DOHH2 (cell line): ENCODE data around the gene LCP2.

ENCODE experiments used
- H3F3A ChIP-seq: fragments of 200-600 bp; sonication (generic), shearing (Covaris generic); 2 replicates; pipeline ENCODE4 v1.6.0; 2016; ENCODE audit warnings: antibody characterized with exemption, mild to moderate bottlenecking; ENCODE audit not compliant: control insufficient read depth, insufficient read depth
- H3K27ac ChIP-seq: fragments of 200-600 bp; sonication (generic); 2 replicates; pipeline ENCODE4 v1.5.1; 2014; ENCODE audit warnings: low read depth, mild to moderate bottlenecking, low read length, moderate library complexity
- H3K27me3 ChIP-seq: fragments of 200-600 bp; sonication (generic); 2 replicates; pipeline ENCODE4 v1.6.1; 2014; ENCODE audit warnings: mild to moderate bottlenecking, low read length, mixed read lengths; ENCODE audit not compliant: control insufficient read depth
- H3K36me3 ChIP-seq: fragments of 200-600 bp; sonication (generic); 2 replicates; pipeline ENCODE4 v1.6.1; 2014; ENCODE audit warnings: mild to moderate bottlenecking, low read length, moderate library complexity, mixed read lengths; ENCODE audit not compliant: control insufficient read depth
- H3K4me1 ChIP-seq: fragments of 200-600 bp; sonication (generic); 2 replicates; pipeline ENCODE4 v1.6.1; 2014; ENCODE audit warnings: mild to moderate bottlenecking, low read length, mixed read lengths; ENCODE audit not compliant: control insufficient read depth
- H3K4me2 ChIP-seq: fragments of 200-600 bp; sonication (generic); 2 replicates; pipeline ENCODE4 v1.6.0; 2014; ENCODE audit warnings: mild to moderate bottlenecking, low read length, moderate library complexity
- H3K4me3 ChIP-seq: fragments of 200-600 bp; sonication (generic); 2 replicates; pipeline ENCODE4 v1.5.1; 2014; ENCODE audit warnings: mild to moderate bottlenecking, low read length, mixed read lengths
- H3K79me2 ChIP-seq: fragments of 200-600 bp; sonication (generic); 2 replicates; pipeline ENCODE4 v1.6.1; 2014; ENCODE audit warnings: mild to moderate bottlenecking, low read length, mixed read lengths; ENCODE audit not compliant: control insufficient read depth
- H3K9me2 ChIP-seq: fragments of 200-600 bp; sonication (generic); replicated peaks from 2 replicates; pipeline ENCODE4 v1.6.1; 2014; ENCODE audit warnings: mild to moderate bottlenecking, low read length, mixed read lengths; ENCODE audit not compliant: control insufficient read depth
- H3K9me3 ChIP-seq: fragments of 200-600 bp; sonication (generic); 2 replicates; pipeline ENCODE4 v1.6.1; 2014; ENCODE audit warnings: antibody characterized with exemption, low read length, mixed read lengths; ENCODE audit not compliant: control insufficient read depth, insufficient read depth
- H4K20me1 ChIP-seq: fragments of 200-600 bp; sonication (generic); 2 replicates; pipeline ENCODE4 v1.6.0; 2014; ENCODE audit warnings: low read depth, mild to moderate bottlenecking, antibody characterized with exemption, low read length, moderate library complexity; ENCODE audit not compliant: control insufficient read depth, insufficient read depth
- EZH2phosphoT487 ChIP-seq: fragments of 200-600 bp; sonication (generic); IDR thresholded peaks from 2 replicates; pipeline ENCODE4 v1.6.1; 2017; ENCODE audit warnings: borderline replicate concordance, mild to moderate bottlenecking, antibody characterized with exemption, low read length, moderate library complexity, mixed read lengths
- TF ChIP-seq, protein P1 (sequence below): fragments of 200-600 bp; sonication (generic); IDR thresholded peaks from one replicate; pipeline ENCODE4 v1.5.1; 2014; ENCODE audit warnings: antibody characterized with exemption, mild to moderate bottlenecking, low read depth, low read length; ENCODE audit not compliant: poor library complexity, severe bottlenecking

LCP2 gene

GRCh38 chr5:170319301-170319700, 21.7 kb upstream of the LCP2 start:
- no peaks in the 10 kb centered on the region for H3K4me1 ChIP-seq
- H3K9me3 ChIP-seq, result no peaks in the 10 kb centered on the region
- no peak overlapping the region for H3K4me3 ChIP-seq
- no peak overlapping the region for H3K27ac ChIP-seq
- TF ChIP-seq EZH2phosphoT487, result no peak
- TF ChIP-seq, protein P1, sequence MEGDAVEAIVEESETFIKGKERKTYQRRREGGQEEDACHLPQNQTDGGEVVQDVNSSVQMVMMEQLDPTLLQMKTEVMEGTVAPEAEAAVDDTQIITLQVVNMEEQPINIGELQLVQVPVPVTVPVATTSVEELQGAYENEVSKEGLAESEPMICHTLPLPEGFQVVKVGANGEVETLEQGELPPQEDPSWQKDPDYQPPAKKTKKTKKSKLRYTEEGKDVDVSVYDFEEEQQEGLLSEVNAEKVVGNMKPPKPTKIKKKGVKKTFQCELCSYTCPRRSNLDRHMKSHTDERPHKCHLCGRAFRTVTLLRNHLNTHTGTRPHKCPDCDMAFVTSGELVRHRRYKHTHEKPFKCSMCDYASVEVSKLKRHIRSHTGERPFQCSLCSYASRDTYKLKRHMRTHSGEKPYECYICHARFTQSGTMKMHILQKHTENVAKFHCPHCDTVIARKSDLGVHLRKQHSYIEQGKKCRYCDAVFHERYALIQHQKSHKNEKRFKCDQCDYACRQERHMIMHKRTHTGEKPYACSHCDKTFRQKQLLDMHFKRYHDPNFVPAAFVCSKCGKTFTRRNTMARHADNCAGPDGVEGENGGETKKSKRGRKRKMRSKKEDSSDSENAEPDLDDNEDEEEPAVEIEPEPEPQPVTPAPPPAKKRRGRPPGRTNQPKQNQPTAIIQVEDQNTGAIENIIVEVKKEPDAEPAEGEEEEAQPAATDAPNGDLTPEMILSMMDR, result no peak
- no peaks in the 10 kb centered on the region for H3K79me2 ChIP-seq
- H3K36me3 ChIP-seq, result no peaks in the 10 kb centered on the region
- H3K27me3 ChIP-seq, result peaks cover 13% of the 10 kb centered on the region
- H3F3A ChIP-seq, result no peaks in the 10 kb centered on the region
- no peaks in the 10 kb centered on the region; the same call in 1 of the 2 replicates for H3K9me2 ChIP-seq
- no peaks in the 10 kb centered on the region for H4K20me1 ChIP-seq
- H3K4me2 ChIP-seq, result no peak overlapping the region

DNA sequence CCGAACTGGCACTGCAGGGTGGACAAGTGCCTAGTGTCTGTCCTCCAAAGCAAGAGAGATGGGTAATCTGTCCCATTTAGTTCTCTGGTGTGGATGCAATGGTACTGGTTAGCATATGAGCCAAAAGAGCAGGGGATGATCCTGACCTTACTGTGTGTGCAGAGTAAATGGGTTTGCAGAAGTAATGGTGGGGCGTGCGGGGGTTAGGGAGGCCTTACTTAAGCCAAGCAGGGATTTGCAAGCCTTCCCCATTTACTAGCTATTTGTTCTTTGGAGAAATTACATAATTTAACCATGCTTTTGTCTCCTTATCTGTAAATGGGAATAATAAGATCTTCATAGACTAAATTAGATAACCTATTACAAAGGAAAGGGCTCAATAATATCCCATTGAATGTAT, 19.9 kb upstream of the LCP2 start:
- TF ChIP-seq EZH2phosphoT487, result no peak
- TF ChIP-seq, protein P1, result no peak
- H3K9me2 ChIP-seq, result no peaks in the 10 kb centered on the region
- H3K79me2 ChIP-seq, result no peaks in the 10 kb centered on the region
- H3K4me3 ChIP-seq, result no peak overlapping the region
- H3K36me3 ChIP-seq, result no peaks in the 10 kb centered on the region
- H3K9me3 ChIP-seq, result no peaks in the 10 kb centered on the region
- no peak overlapping the region for H3K27ac ChIP-seq
- H4K20me1 ChIP-seq, result no peaks in the 10 kb centered on the region
- no peak overlapping the region for H3K4me2 ChIP-seq
- H3K4me1 ChIP-seq, result no peaks in the 10 kb centered on the region
- peaks cover 16% of the 10 kb centered on the region for H3K27me3 ChIP-seq
- no peaks in the 10 kb centered on the region for H3F3A ChIP-seq

DNA sequence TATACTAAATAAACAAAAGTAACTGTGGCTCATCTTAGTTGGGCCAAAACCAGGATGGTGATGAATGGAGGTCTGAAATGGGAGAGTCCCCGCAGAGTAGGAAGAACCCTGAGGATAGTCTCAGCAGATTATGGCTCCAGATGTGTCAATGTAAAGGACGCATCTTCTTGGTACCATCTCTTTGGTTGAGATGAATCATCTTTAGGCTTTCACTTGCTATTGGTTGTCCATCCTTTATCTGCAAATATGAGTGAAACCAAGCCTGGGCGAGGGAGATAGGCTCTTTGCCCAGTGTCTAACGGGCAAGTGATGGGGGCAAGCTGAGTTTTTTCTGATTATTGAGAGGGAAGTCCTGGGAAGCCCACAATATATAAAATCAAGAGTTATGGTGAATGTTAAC, 19.4 kb upstream of the LCP2 start:
- H3F3A ChIP-seq, result no peaks in the 10 kb centered on the region
- H4K20me1 ChIP-seq, result no peaks in the 10 kb centered on the region
- no peak for TF ChIP-seq EZH2phosphoT487
- TF ChIP-seq, protein P1, result no peak
- peaks cover 15% of the 10 kb centered on the region for H3K27me3 ChIP-seq
- no peaks in the 10 kb centered on the region for H3K9me2 ChIP-seq
- H3K79me2 ChIP-seq, result no peaks in the 10 kb centered on the region
- no peak overlapping the region for H3K27ac ChIP-seq
- no peaks in the 10 kb centered on the region for H3K9me3 ChIP-seq
- no peaks in the 10 kb centered on the region for H3K4me1 ChIP-seq
- H3K4me2 ChIP-seq, result no peak overlapping the region
- no peaks in the 10 kb centered on the region for H3K36me3 ChIP-seq
- H3K4me3 ChIP-seq, result no peak overlapping the region

DNA sequence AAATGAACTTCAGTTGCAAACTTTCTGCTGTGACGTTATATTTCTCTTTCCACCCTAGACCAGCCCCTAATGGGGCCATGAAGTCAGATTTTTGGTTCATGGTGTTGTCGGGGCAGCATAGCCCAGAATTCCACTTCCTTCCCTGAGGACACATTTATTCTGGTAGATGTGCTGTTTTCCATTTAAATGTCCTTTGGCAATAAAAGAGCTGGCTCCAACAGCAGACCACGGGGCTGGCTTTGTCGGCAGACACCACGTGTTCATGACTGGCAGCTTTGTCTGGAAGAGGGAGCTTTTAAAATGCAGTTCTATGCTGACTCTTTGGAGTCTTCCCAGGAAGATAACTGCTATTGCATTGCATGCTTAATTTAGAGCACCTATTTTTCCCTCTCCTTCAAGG, 17.6 kb upstream of the LCP2 start:
- Histone ChIP-seq H4K20me1 (no peaks in the 10 kb centered on the region), H3K79me2 (no peaks in the 10 kb centered on the region), H3K27ac (no peak overlapping the region), H3K4me2 (no peak overlapping the region), H3K36me3 (no peaks in the 10 kb centered on the region), H3K9me3 (no peaks in the 10 kb centered on the region), H3K4me3 (no peak overlapping the region), H3K4me1 (no peaks in the 10 kb centered on the region), H3F3A (no peaks in the 10 kb centered on the region), H3K27me3 (peaks cover 14% of the 10 kb centered on the region), H3K9me2 (no peaks in the 10 kb centered on the region)
- TF ChIP-seq, protein P1, result no peak
- TF ChIP-seq EZH2phosphoT487, result no peak
